Smooth muscle cell (in vitro differentiated cells): ENCODE data around the gene CYB561. TPM values are rescaled to one million over a fixed set of nuclear protein-coding genes. Genes with fewer than 3 reads are reported as not detected.
A peak's percentile ranks its signal among the peaks of the same experiment; 100 is the strongest.

ENCODE experiments used
- DNase-seq: peaks from one replicate; lab custom pipeline; 2025; ENCODE audit not compliant: unreplicated experiment; lab: John Stamatoyannopoulos, UW
- H2AFZ ChIP-seq: fragments of 200-600 bp; sonication (generic); 2 replicates; pipeline ENCODE4 v1.6.0; 2016; ENCODE audit warnings: antibody characterized with exemption, low read depth, mild to moderate bottlenecking
- H3F3A ChIP-seq: fragments of 200-600 bp; sonication (generic); 2 replicates; pipeline ENCODE4 v1.6.0; 2017; ENCODE audit warnings: antibody characterized with exemption, low read depth
- H3K27ac ChIP-seq: fragments of 200-600 bp; sonication (generic); 2 replicates; pipeline ENCODE4 v1.5.1; 2016; ENCODE audit warnings: low read depth, mild to moderate bottlenecking
- H3K27me3 ChIP-seq: fragments of 200-600 bp; sonication (generic); 2 replicates; pipeline ENCODE4 v1.6.1; 2016; ENCODE audit warnings: low read depth, mild to moderate bottlenecking
- H3K36me3 ChIP-seq: fragments of 200-600 bp; sonication (generic); 2 replicates; pipeline ENCODE4 v1.5.1; 2016; ENCODE audit warnings: low read depth
- H3K4me1 ChIP-seq: fragments of 200-600 bp; sonication (generic); 2 replicates; pipeline ENCODE4 v1.5.1; 2016; ENCODE audit warnings: low read depth
- H3K4me2 ChIP-seq: fragments of 200-600 bp; sonication (generic); 2 replicates; pipeline ENCODE4 v1.6.0; 2016; ENCODE audit warnings: mild to moderate bottlenecking
- H3K4me3 ChIP-seq: fragments of 200-600 bp; sonication (generic); 2 replicates; pipeline ENCODE4 v1.5.1; 2016; ENCODE audit warnings: mild to moderate bottlenecking
- H3K79me2 ChIP-seq: fragments of 200-600 bp; sonication (generic); 2 replicates; pipeline ENCODE4 v1.6.0; 2016; ENCODE audit warnings: low read depth, mild to moderate bottlenecking
- H3K9ac ChIP-seq: fragments of 200-600 bp; sonication (generic); 2 replicates; pipeline ENCODE4 v1.6.0; 2016; ENCODE audit warnings: low read depth
- H3K9me3 ChIP-seq: fragments of 200-600 bp; sonication (generic); replicated peaks from 2 replicates; pipeline ENCODE4 v1.5.1; 2016; ENCODE audit warnings: low read depth
- H4K20me1 ChIP-seq: fragments of 200-600 bp; sonication (generic); 2 replicates; pipeline ENCODE4 v1.6.0; 2016; ENCODE audit warnings: low read depth
- CTCF ChIP-seq: fragments of 200-600 bp; sonication (generic); IDR thresholded peaks from 2 replicates; pipeline ENCODE4 v1.5.1; 2017; ENCODE audit warnings: borderline replicate concordance, mild to moderate bottlenecking, antibody characterized with exemption; ENCODE audit not compliant: insufficient read depth, poor library complexity, severe bottlenecking
- WGBS: methylation state at CpG from one replicate; pipeline ENCODE4 v1.1.7; 2016; ENCODE audit warnings: low lambda C conversion rate; 5-methylcytosine and 5-hydroxymethylcytosine counted together
- polyA plus RNA-seq: library from polyadenylated mRNA; unstranded; fragments of >200 nt; fragmentation: Nextera tagmentation; extraction: Ambion mirVana; gene quantifications from 2 replicates; pipeline ENCODE4 v1.2.1, GENCODE V29; 2016
- total RNA-seq: library from RNA; depleted of rRNA; stranded (reverse); fragments of >200 nt; gene quantifications from 2 replicates; pipeline ENCODE4 v1.2.3, GENCODE V29; 2014

The CYB561 gene
- total and polyA plus RNA-seq, 2 experiments from 2014 or later = 16.5 to 24.9 TPM

DNA sequence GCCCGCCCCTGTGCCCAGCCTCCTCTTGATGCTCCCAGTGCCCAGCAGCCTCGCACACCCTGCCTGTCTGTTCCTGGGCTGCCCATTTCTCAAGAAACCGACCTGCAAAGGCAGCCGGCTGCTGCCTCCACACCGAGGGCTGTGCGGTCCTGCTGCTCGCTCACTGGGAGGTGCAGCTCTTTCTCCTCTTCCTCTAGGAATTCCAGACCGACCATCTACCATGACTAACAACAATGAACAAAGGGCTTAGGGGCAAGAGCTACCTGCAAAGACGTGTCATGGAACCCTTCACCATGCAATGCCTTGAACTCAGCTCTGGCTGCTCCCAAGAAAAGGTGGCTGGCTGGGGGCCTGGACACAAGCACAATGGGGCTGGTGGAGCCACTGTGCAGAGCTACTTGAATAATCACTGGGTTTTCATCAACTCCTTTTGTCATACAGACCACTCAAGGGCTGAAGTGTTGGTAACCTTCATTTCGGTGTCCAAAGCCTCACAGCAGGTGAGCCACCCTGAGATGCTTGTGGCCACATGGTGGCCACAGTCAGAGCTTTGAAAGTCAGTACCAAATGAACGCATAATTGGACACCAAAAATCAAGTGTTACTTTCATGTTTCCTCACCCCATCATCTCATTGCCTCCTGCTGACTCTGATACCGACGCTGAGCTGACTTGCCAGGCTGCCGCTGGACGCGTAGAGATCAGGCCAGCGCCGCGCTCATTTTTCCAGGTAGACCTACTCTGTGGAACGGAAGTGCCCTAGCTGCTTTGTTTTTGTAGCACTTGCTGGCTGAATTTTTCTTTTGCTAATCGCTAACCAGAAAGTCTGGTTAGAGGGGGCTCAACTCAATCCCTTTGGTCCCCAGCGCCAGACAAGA lies 19.8 kb downstream of the CYB561 start:
- H3K4me3 ChIP-seq = no peak overlapping the region

DNA sequence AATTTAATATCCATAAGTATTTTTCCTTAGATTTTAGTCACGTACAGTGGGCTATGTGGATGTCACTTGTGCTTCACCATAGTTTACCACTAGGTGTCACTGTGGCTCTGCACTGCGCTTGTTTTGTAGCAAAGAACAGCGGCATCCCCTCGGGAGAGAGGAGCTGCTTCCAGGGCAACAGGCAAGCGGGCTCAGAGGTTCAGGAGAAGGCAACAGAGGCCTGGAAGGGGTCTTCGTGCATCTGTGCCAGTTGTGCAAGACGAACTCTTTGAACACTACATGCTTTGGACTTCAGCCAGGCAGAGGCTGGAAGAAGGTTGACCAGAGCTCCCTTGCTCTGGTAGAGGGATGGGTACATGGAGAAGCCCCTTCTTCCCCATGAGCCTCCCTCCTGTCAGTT lies 20.6 kb downstream of the CYB561 start:
- peak; percentile 24 for DNase-seq
- 9% methylated on average over 7 of the region's 7 CpGs for WGBS
- Histone ChIP-seq H3K9me3 (no peaks in the 10 kb centered on the region), H3K4me1 (no peaks in the 10 kb centered on the region), H3K27me3 (no peaks in the 10 kb centered on the region), H3K4me2 (no peak overlapping the region), H3K9ac (no peak overlapping the region), H4K20me1 (no peaks in the 10 kb centered on the region), H3K79me2 (no peaks in the 10 kb centered on the region), H3F3A (no peaks in the 10 kb centered on the region), H3K27ac (no peak overlapping the region), H3K4me3 (no peak overlapping the region), H3K36me3 (no peaks in the 10 kb centered on the region), H2AFZ (no peak overlapping the region)
- TF ChIP-seq CTCF = peak; percentile 96

More for the DNA sequence above, 19.8 kb downstream of the CYB561 start:
- Histone ChIP-seq H3K79me2 (no peaks in the 10 kb centered on the region), H3K4me2 (no peak overlapping the region), H4K20me1 (no peaks in the 10 kb centered on the region), H3K27ac (no peak overlapping the region), H2AFZ (no peak overlapping the region), H3F3A (no peaks in the 10 kb centered on the region), H3K27me3 (no peaks in the 10 kb centered on the region), H3K36me3 (no peaks in the 10 kb centered on the region), H3K9ac (no peak overlapping the region), H3K9me3 (no peaks in the 10 kb centered on the region), H3K4me1 (no peaks in the 10 kb centered on the region)
- DNase-seq = no peak
- TF ChIP-seq CTCF = no peak
- WGBS = 93% methylated on average over 22 of the region's 22 CpGs

- Histone ChIP-seq H3K79me2 (no peaks in the 10 kb centered on the region), H3K27ac (no peak overlapping the region), H3K9me3 (no peaks in the 10 kb centered on the region), H3K9ac (no peak overlapping the region), H3K4me1 (no peaks in the 10 kb centered on the region), H3K4me2 (no peak overlapping the region), H2AFZ (no peak overlapping the region), H3K27me3 (no peaks in the 10 kb centered on the region), H3K4me3 (no peak overlapping the region), H3F3A (no peaks in the 10 kb centered on the region), H3K36me3 (no peaks in the 10 kb centered on the region), H4K20me1 (no peaks in the 10 kb centered on the region)
- WGBS = 95% methylated on average over 7 of the region's 7 CpGs
- DNase-seq = no peak
- TF ChIP-seq CTCF = no peak
Observed at GRCh38 chr17:63423963-63424362, 22.1 kb downstream of the CYB561 start.
